Transverse colon (tissue), 4 donors: Measurements from ENCODE around the gene ZNF487. TPM values are rescaled to one million over a fixed set of nuclear protein-coding genes. Genes with fewer than 3 reads are reported as not detected.
"Not testable (repeated sequence)": the region's sequence is repeated elsewhere in the genome, so short reads cannot be mapped to it uniquely, and the experiment has no call there.

ENCODE experiments used
- DNase-seq: peaks from one replicate; pipeline ENCODE4 v3.0.0-alpha.2; 2019
- H3K27ac ChIP-seq, 4 donors: fragments of 200-600 bp; sonication (generic); 2 replicates each; pipeline ENCODE4 v1.5.1; 2016 to 2018; ENCODE audit warnings: inconsistent platforms in 4 of 4
- H3K27me3 ChIP-seq: fragments of 200-600 bp; sonication (generic); 2 replicates; pipeline ENCODE4 v1.5.1; 2017; ENCODE audit warnings: inconsistent platforms
- H3K36me3 ChIP-seq, 4 donors: fragments of 200-600 bp; sonication (generic); 2 replicates each; pipeline ENCODE4 v1.5.1; 2017 to 2019; ENCODE audit warnings: inconsistent platforms in 4 of 4
- H3K4me1 ChIP-seq, 4 donors: fragments of 200-600 bp; sonication (generic); 2 replicates each; pipeline ENCODE4 v1.5.1; 2017 to 2020; ENCODE audit warnings: inconsistent platforms in 4 of 4
- H3K4me3 ChIP-seq, 4 donors: fragments of 200-600 bp; sonication (generic); 1 replicate in 1 of 4; 2 replicates in 3 of 4; pipeline versions ENCODE4 v1.5.1 to v1.6.1; 2017 to 2019; ENCODE audit warnings: inconsistent platforms in 4 of 4
- H3K9me3 ChIP-seq, 2 donors: fragments of 200-600 bp; sonication (generic); 2 replicates each; pipeline ENCODE4 v1.5.1; 2017 to 2019; ENCODE audit warnings: inconsistent platforms in 2 of 2
- CTCF ChIP-seq, 5 experiments: fragments of 200-600 bp in 3 of 5; fragments of 450-650 bp in 2 of 5; sonication (generic) in 3 of 5; IDR thresholded peaks; 1 replicate in 2 of 5; 2 replicates in 3 of 5; pipeline ENCODE4 v1.5.1; 2016 to 2017; ENCODE audit warnings: antibody characterized with exemption in 5 of 5, inconsistent platforms in 3 of 5, mild to moderate bottlenecking in 2 of 5, moderate library complexity in 1 of 5
- EP300 ChIP-seq: sonication (generic); formaldehyde crosslinking; IDR thresholded peaks from one replicate; pipeline ENCODE4 v1.6.1; 2017; ENCODE audit warnings: antibody characterized with exemption, low read depth
- POLR2A ChIP-seq: fragments of 450-650 bp; IDR thresholded peaks from one replicate; pipeline ENCODE4 v1.6.1; 2016; ENCODE audit warnings: antibody characterized with exemption, mild to moderate bottlenecking, moderate library complexity
- POLR2AphosphoS5 ChIP-seq, 3 donors: sonication (generic); formaldehyde crosslinking; IDR thresholded peaks; one replicate each; pipeline ENCODE4 v1.6.1; 2016; ENCODE audit warnings: antibody characterized with exemption in 3 of 3
- WGBS, 2 donors: methylation state at CpG; one replicate each; pipeline ENCODE4 v1.1.5; 2018; ENCODE audit warnings: low coverage in 1 of 2; 5-methylcytosine and 5-hydroxymethylcytosine counted together
- in situ Hi-C, 4 donors: fragments of 200-750 bp; cut with MboI; loops; one replicate each; pipeline versions ENCODE4 v1.15.0 to v1.15.1; 2017; ENCODE audit warnings: low sequenced_read_pairs in 3 of 4, low pct_ligation_motif_present in 1 of 4, low pct_unique_long_range_greater_than_20kb in 1 of 4
- intact Hi-C: fragments of 100-400 bp; cut with DNase I; formaldehyde crosslinking; loops from one replicate; pipeline ENCODE4 v1.15.1; 2023; ENCODE audit warnings: low total_unique reads
- total RNA-seq, 4 donors: library from RNA; depleted of rRNA; stranded (reverse); fragments of >200 nt; gene quantifications; one replicate each; pipeline ENCODE4 v1.1.0, GENCODE V29; 2016

The ZNF487 gene
- total RNA-seq, 4 donors from 2014 or later = 6.3 to 15.0 (median 7.9) TPM

- DNase-seq = no peak
- Histone ChIP-seq H3K9me3 (no peaks in the 10 kb centered on the region), H3K4me3 (no peak overlapping the region), H3K27me3 (no peaks in the 10 kb centered on the region), H3K27ac (no peak overlapping the region), H3K4me1 (peaks cover 8 to 20% (median 15%) of the 10 kb centered on the region in 4 donors), H3K36me3 (no peaks in the 10 kb centered on the region)
- intact Hi-C loops (no loop called here), in situ Hi-C loops (no loop called here)
- WGBS, 2 donors = 91 to 98% methylated on average over 6 of the region's 6 CpGs
- TF ChIP-seq POLR2A (no peak), EP300 (no peak), POLR2AphosphoS5 (IDR thresholded peaks at IDR 0.05) (no peak), CTCF (IDR thresholded peaks at IDR 0.05) (no peak)
Observed at GRCh38 chr10:43424416-43424815, 12.5 kb upstream of the ZNF487 start.

GRCh38 chr10:43426476-43426875, 10.4 kb upstream of the ZNF487 start:
- H3K4me1 ChIP-seq, H3K36me3 ChIP-seq, intact Hi-C loops, H3K27me3 ChIP-seq, DNase-seq, H3K27ac ChIP-seq, in situ Hi-C loops, H3K9me3 ChIP-seq, H3K4me3 ChIP-seq: not testable (repeated sequence)
- WGBS, 2 donors = 90 to 95% methylated on average over 5 to 12 of the region's 12 CpGs

- H3K27ac ChIP-seq = no peak overlapping the region
- H3K4me1 ChIP-seq = no peaks in the 10 kb centered on the region
- intact Hi-C loops (no loop called here), in situ Hi-C loops (no loop called here)
- DNase-seq = no peak
- TF ChIP-seq POLR2A = no peak
- TF ChIP-seq CTCF (IDR thresholded peaks at IDR 0.05) = no peak
- TF ChIP-seq POLR2AphosphoS5 (IDR thresholded peaks at IDR 0.05) = no peak
- no peak for TF ChIP-seq EP300
- no peak overlapping the region for H3K4me3 ChIP-seq
- no peaks in the 10 kb centered on the region for H3K27me3 ChIP-seq
- H3K9me3 ChIP-seq = no peaks in the 10 kb centered on the region
- no peaks in the 10 kb centered on the region for H3K36me3 ChIP-seq
- 81 to 90% methylated on average over 9 to 12 of the region's 12 CpGs for WGBS, 2 donors
Observed at GRCh38 chr10:43427166-43427825, 9.6 kb upstream of the ZNF487 start.

- Histone ChIP-seq H3K27ac (no peak overlapping the region), H3K27me3 (no peaks in the 10 kb centered on the region), H3K36me3 (no peaks in the 10 kb centered on the region), H3K4me3 (no peak overlapping the region), H3K4me1 (peaks cover 0 to 8% (median 3%) of the 10 kb centered on the region in 4 donors), H3K9me3 (no peaks in the 10 kb centered on the region)
- WGBS, 2 donors = 94 to 95% methylated on average over 7 to 8 of the region's 8 CpGs
- no peak for DNase-seq
- intact Hi-C loops = no loop called here
- no peak for TF ChIP-seq CTCF (IDR thresholded peaks at IDR 0.05)
- no peak for TF ChIP-seq POLR2AphosphoS5 (IDR thresholded peaks at IDR 0.05)
- no peak for TF ChIP-seq EP300
- TF ChIP-seq POLR2A = no peak
- in situ Hi-C loops = no loop called here
Observed at GRCh38 chr10:43430926-43431663, 5.8 kb upstream of the ZNF487 start.
